Measurements from ENCODE around the gene SP5.

The SP5 gene

DNA sequence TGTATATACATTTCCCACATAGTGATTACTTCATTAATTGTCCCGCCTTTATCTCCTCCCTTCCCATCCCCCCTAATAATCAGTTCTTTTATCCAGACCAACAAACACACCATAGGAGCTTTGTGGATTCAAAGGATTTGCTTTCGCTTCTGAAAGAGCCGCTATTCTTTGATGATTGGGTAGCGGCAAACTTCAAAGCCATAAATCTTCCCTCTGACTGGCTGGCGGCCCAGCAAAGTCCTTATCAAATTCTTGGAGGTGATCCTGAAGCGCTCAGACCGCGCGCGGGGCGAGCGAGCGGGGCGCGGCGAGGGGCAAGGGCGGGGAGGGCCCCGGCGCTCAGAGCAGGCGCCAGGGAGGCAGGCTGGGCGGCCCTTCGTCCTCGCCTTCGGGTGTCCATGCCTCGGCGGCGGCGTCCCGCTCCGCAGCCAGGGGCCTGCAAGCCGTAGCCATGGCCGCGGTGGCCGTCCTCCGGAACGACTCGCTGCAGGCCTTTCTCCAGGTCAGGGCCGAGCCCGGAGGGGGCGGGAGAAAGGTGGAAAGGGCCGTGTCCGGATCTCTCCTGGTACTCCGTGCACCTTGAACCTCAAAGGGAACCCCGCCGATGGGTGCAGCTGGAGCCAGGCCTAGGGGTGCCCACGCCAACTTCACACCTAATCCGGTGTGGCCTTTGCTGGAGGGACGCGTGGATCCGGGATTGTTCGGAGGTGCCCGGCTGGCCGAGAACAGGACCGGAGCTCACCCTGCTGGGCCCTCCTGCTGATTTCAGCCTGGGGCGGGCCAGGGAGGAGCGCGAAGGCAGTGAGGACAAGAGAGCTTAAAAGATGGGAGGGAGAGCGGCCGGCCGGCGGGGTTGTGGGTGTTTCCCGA, at the start of gene SP5:
Gene SP5 (plus strand): TSS at position 276 of the 870 bp plus-strand sequence. CDS start 176 bp downstream, at position 452.
- TF ChIP-seq CTCF (IDR thresholded peaks at IDR 0.05), result no peak

DNA sequence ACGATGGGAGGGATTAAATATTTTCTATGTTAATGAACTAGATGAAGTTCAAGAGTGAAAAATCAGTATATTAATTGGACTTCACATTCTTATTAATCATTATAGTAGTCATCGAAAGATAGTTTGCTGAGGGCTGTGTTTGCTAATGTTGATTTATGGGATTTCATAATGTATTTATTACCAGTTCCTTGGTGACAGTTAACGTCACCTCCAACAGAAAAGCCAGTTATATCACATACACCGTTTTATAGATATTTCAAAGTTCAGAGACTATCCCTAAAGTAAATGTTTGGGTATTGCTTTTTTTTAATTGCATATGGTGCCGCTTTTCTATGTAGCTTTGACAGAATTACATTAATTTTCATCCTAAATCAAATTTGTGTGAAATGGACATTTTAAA, 49.4 kb upstream of the SP5 start:
- no peak for TF ChIP-seq CTCF (IDR thresholded peaks at IDR 0.05)

DNA sequence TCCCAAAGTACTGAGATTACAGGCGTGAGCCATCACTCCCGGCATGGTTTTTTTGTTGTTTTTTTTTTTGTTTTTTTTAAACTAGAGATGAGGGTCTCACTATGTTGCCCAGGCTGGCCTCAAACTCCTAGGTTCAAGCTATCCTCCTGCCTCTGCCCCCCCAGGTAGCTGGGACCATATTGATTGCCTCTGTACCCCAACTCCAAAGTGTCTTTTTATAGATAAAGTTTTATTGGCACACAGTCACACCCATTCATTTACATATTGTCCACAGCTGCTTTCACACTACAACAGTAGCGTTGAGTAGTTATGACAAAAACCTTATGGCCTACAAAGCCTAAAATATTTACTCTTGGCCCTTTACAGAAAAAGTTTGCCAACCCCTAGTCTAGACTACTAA, 45.2 kb upstream of the SP5 start:
- no peak for TF ChIP-seq CTCF (IDR thresholded peaks at IDR 0.05)

- no peak for TF ChIP-seq CTCF (IDR thresholded peaks at IDR 0.05)
These were observed 44.5 kb upstream of the SP5 start for GRCh38 chr2:170670651-170671050.

- TF ChIP-seq CTCF (IDR thresholded peaks at IDR 0.05), result no peak
These were observed 44.1 kb upstream of the SP5 start for GRCh38 chr2:170671079-170671478.

DNA sequence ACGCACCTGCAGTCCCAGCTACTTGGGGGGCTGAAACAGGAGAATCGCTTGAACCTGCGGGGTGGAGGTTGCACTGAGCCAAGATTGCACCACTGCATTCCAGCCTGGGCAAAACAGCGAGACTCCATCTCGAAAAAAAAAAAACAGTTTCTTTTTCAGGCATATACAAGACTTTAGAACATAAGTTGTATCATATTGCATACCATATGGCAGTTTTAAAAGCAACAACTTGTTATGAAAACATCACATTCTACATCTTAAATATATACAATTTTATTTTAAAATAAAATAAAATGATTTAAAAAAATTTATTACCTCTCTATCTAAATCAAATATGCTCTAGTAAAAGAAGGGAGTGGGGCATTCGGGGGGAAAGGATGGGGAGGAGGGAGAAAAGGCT, 39.4 kb upstream of the SP5 start:
- TF ChIP-seq CTCF (IDR thresholded peaks at IDR 0.05), result no peak

GRCh38 chr2:170679607-170680079, 35.5 kb upstream of the SP5 start:
- TF ChIP-seq CTCF (IDR thresholded peaks at IDR 0.05), result no peak

Data from LNCAP (cell line).